Uterus (tissue), 2 donors: ENCODE results near the gene PHLPP1.

Source experiments
- CTCF ChIP-seq, 4 experiments: fragments of 200-600 bp in 2 of 4; fragments of 450-650 bp in 2 of 4; sonication (generic) in 2 of 4; IDR thresholded peaks; one replicate each; pipeline ENCODE4 v1.5.1; 2016 to 2019; ENCODE audit warnings: antibody characterized with exemption in 4 of 4, mild to moderate bottlenecking in 2 of 4, moderate library complexity in 1 of 4
- POLR2A ChIP-seq, 2 donors: fragments of 450-650 bp; IDR thresholded peaks; one replicate each; pipeline ENCODE4 v1.6.1; 2016; ENCODE audit warnings: antibody characterized with exemption in 2 of 2, mild to moderate bottlenecking in 1 of 2, moderate library complexity in 1 of 2

GRCh38 chr18:62768558-62768943, 53.2 kb downstream of the PHLPP1 start:
- TF ChIP-seq CTCF (IDR thresholded peaks at IDR 0.05) (no peak), POLR2A (IDR thresholded peaks at IDR 0.05) (no peak)
